HepG2 (cell line): ENCODE measurements around the gene COX4I1. TPM values are rescaled to one million over a fixed set of nuclear protein-coding genes. Genes with fewer than 3 reads are reported as not detected.
A peak's percentile ranks its signal among the peaks of the same experiment; 100 is the strongest.

Experiments used
- BHLHE40 ChIP-seq: IDR thresholded peaks from 2 replicates; pipeline ENCODE4 v1.6.1; 2011; ENCODE audit warnings: low read length, improper control_type of control experiment
- FOXA1 ChIP-seq, 2 experiments: fragments of 450-650 bp in 1 of 2; sonication (generic) in 1 of 2; formaldehyde crosslinking in 1 of 2; IDR thresholded peaks; 2 replicates each; pipeline versions ENCODE4 v1.4.0 to v1.6.1; 2016 to 2020; ENCODE audit warnings: missing genetic modification reagents in 1 of 2
- FOXO1 ChIP-seq: sonication (generic); formaldehyde crosslinking; IDR thresholded peaks from 2 replicates; pipeline ENCODE4 v1.4.0; 2020; ENCODE audit warnings: missing genetic modification reagents
- FOXP1 ChIP-seq, 2 experiments: fragments of 450-650 bp in 1 of 2; IDR thresholded peaks; 2 replicates each; pipeline ENCODE4 v1.6.1; 2017 to 2018; ENCODE audit warnings: antibody characterized with exemption in 1 of 2
- GATAD2A ChIP-seq: IDR thresholded peaks from 2 replicates; pipeline ENCODE4 v1.6.1; 2016
- GZF1 ChIP-seq: sonication (generic); formaldehyde crosslinking; IDR thresholded peaks from 2 replicates; pipeline ENCODE4 v1.5.1; 2020; ENCODE audit warnings: mild to moderate bottlenecking, missing genetic modification reagents
- HMGA1 ChIP-seq: sonication (generic); formaldehyde crosslinking; conservative IDR thresholded peaks from 2 replicates; pipeline ENCODE4 v1.4.0; 2020; ENCODE audit warnings: missing genetic modification reagents
- KDM3A ChIP-seq: IDR thresholded peaks from 2 replicates; pipeline ENCODE4 v1.6.1; 2018; ENCODE audit warnings: low read depth, missing compliant biosample characterization
- MTF1 ChIP-seq: sonication (generic); formaldehyde crosslinking; IDR thresholded peaks from 2 replicates; pipeline ENCODE4 v1.5.0; 2020; ENCODE audit warnings: missing genetic modification reagents
- NR2F6 ChIP-seq, 2 experiments: IDR thresholded peaks; 2 replicates each; pipeline ENCODE4 v1.6.1; 2016; ENCODE audit warnings: antibody characterized with exemption in 1 of 2, mild to moderate bottlenecking in 1 of 2
- PPARG ChIP-seq: conservative IDR thresholded peaks from 2 replicates; pipeline ENCODE4 v1.6.1; 2016; ENCODE audit warnings: missing biosample characterization, missing genetic modification reagents
- PRDM4 ChIP-seq: sonication (generic); formaldehyde crosslinking; IDR thresholded peaks from 2 replicates; pipeline ENCODE4 v1.9.0; 2021; ENCODE audit warnings: missing genetic modification reagents, borderline replicate concordance
- SKIL ChIP-seq: sonication (generic); formaldehyde crosslinking; IDR thresholded peaks from 2 replicates; pipeline ENCODE4 v1.8.0; 2022; ENCODE audit warnings: missing genetic modification reagents, mild to moderate bottlenecking, moderate library complexity, borderline replicate concordance
- TAF1 ChIP-seq: sonication (generic); formaldehyde crosslinking; IDR thresholded peaks from 2 replicates; pipeline ENCODE4 v1.4.0; 2020; ENCODE audit warnings: missing genetic modification reagents
- ZIK1 ChIP-seq: sonication (generic); formaldehyde crosslinking; IDR thresholded peaks from 2 replicates; pipeline ENCODE4 v1.5.0; 2020; ENCODE audit warnings: mild to moderate bottlenecking, low read depth, missing genetic modification reagents, borderline replicate concordance
- ZMAT3 ChIP-seq: sonication (generic); formaldehyde crosslinking; conservative IDR thresholded peaks from 2 replicates; pipeline ENCODE4 v1.7.0; 2021; ENCODE audit warnings: missing genetic modification reagents
- ZNF121 ChIP-seq: sonication (generic); formaldehyde crosslinking; IDR thresholded peaks from 2 replicates; pipeline ENCODE4 v1.5.0; 2020; ENCODE audit warnings: mild to moderate bottlenecking, missing genetic modification reagents
- ZNF333 ChIP-seq: sonication (generic); formaldehyde crosslinking; IDR thresholded peaks from 2 replicates; pipeline ENCODE4 v1.4.0; 2020; ENCODE audit warnings: mild to moderate bottlenecking, missing genetic modification reagents, borderline replicate concordance
- ZNF512B ChIP-seq: sonication (generic); formaldehyde crosslinking; IDR thresholded peaks from 2 replicates; pipeline ENCODE4 v1.5.1; 2020; ENCODE audit warnings: missing genetic modification reagents, mild to moderate bottlenecking, borderline replicate concordance
- ZNF556 ChIP-seq: sonication (generic); formaldehyde crosslinking; IDR thresholded peaks from 2 replicates; pipeline ENCODE4 v1.4.0; 2020; ENCODE audit warnings: mild to moderate bottlenecking, missing genetic modification reagents, borderline replicate concordance
- ZNF747 ChIP-seq: sonication (generic); formaldehyde crosslinking; IDR thresholded peaks from 2 replicates; pipeline ENCODE4 v1.8.1; 2023; ENCODE audit warnings: missing genetic modification reagents, mild to moderate bottlenecking, borderline replicate concordance
- polyA plus RNA-seq, 8 experiments: library from polyadenylated mRNA; depleted of rRNA in 3 of 8; stranded (reverse) in 7 of 8; unstranded in 1 of 8; fragments of >200 nt; fragmentation: Illumina TruSeq in 4 of 8; extraction: Trizol in 4 of 8; gene quantifications; 2 replicates each; pipeline versions ENCODE4 v1.2.1 to v1.2.3, GENCODE V29; 2011 to 2016; ENCODE audit warnings: low read depth in 4 of 8, missing spikeins in 1 of 8, mixed read lengths in 1 of 8; ENCODE audit not compliant: insufficient read depth in 1 of 8
- total RNA-seq, 5 experiments: library from RNA; depleted of rRNA; stranded (reverse); fragments of >200 nt; fragmentation: Illumina TruSeq; extraction: Trizol; gene quantifications; 2 replicates each; pipeline ENCODE4 v1.2.3, GENCODE V29; 2016; ENCODE audit warnings: low read depth in 1 of 5

Gene COX4I1
- total and polyA plus RNA-seq, 2 of the 13 experiments (the other 11 are each of a cell fraction or from before 2014, with no cell fraction given), result 658 to 902 TPM

- TF ChIP-seq FOXA1 (IDR thresholded peaks at IDR 0.05) (no peak), FOXA1 (CRISPR knock-in tag; IDR thresholded peaks at IDR 0.05) (peak; percentile 57), ZIK1 (CRISPR knock-in tag) (no peak), GATAD2A (CRISPR knock-in tag) (peak; percentile 73), KDM3A (CRISPR knock-in tag) (peak; percentile 47; the same call in 1 of the 2 replicates), ZMAT3 (CRISPR knock-in tag) (0 out of 2 replicates have a peak, but pooled peaks have one; percentile 33), FOXP1 (IDR thresholded peaks at IDR 0.05) (no peak), FOXP1 (CRISPR knock-in tag; IDR thresholded peaks at IDR 0.05) (peak; percentile 73), ZNF747 (peak; percentile 32; the same call in 1 of the 2 replicates), NR2F6 (IDR thresholded peaks at IDR 0.05) (peak; percentile 79), NR2F6 (CRISPR knock-in tag; IDR thresholded peaks at IDR 0.05) (peak; percentile 48; the same call in 1 of the 2 replicates), TAF1 (CRISPR knock-in tag) (no peak), ZNF333 (no peak), PRDM4 (CRISPR knock-in tag) (no peak), MTF1 (CRISPR knock-in tag) (no peak), PPARG (CRISPR knock-in tag) (0 out of 2 replicates have a peak, but pooled peaks have one; percentile 15), ZNF121 (CRISPR knock-in tag) (no peak), HMGA1 (CRISPR knock-in tag) (no peak), FOXO1 (CRISPR knock-in tag) (peak; percentile 48; the same call in 1 of the 2 replicates), ZNF512B (peak; percentile 46; the same call in 1 of the 2 replicates), SKIL (CRISPR knock-in tag) (peak; percentile 83), ZNF556 (CRISPR knock-in tag) (0 out of 2 replicates have a peak, but pooled peaks have one; percentile 7), BHLHE40 (no peak), GZF1 (CRISPR knock-in tag) (0 out of 2 replicates have a peak, but pooled peaks have one; percentile 56)
Measured at GRCh38 chr16:85844786-85845185, 45.3 kb downstream of the COX4I1 start (continued).
